ENCODE results near the gene CALCR. TPM values are rescaled to one million over a fixed set of nuclear protein-coding genes. Genes with fewer than 3 reads are reported as not detected.

The CALCR gene
- total and polyA plus RNA-seq, 2 of the 4 experiments (the other 2 are of a cell fraction): not detected

DNA sequence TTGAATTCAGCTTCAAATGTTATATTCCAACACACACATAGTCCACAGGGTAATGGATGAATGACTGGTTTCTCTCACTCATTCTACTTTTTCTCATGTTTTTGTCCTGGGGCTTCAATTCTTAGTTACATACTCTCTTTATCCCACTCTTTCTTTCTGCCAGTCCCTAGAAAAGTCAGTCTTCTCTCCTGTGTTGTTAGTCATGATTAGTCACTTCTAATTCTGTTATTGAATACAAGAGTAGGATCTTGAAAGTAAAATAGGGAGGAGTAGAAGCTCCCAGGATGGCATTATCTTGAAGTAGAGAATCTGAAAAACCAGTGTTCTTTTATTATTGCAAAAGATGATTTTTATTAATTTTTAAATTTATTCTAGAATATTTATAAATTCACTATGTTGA, 45.5 kb upstream of the CALCR start:
- no peak overlapping the region for H3K4ac ChIP-seq (ENCODE audit: low read depth, low read length)
- no peak overlapping the region for H3K14ac ChIP-seq (replicated peaks; ENCODE audit: low read depth, low read length)
- no peak overlapping the region for H2BK5ac ChIP-seq (ENCODE audit: low read depth, low read length, poor library complexity, severe bottlenecking)
- no peaks in the 10 kb centered on the region for H4K20me1 ChIP-seq (ENCODE audit: insufficient read depth, low read length)
- no peak overlapping the region for H3K18ac ChIP-seq (ENCODE audit: low read depth, low read length)
- no peaks in the 10 kb centered on the region for H3K36me3 ChIP-seq (ENCODE audit: control insufficient read depth, insufficient read depth, low read length)
- no peak overlapping the region for H2AK5ac ChIP-seq (ENCODE audit: low read depth, low read length)
- intact Hi-C loops (cut with micrococcal nuclease): loop anchor here (5.0 kb wide), 1 partner anchor 602 kb away; no protein-coding TSS in a partner anchor
- H3K9ac ChIP-seq (ENCODE audit: low read depth, low read length): no peak overlapping the region
- no peaks in the 10 kb centered on the region for H3K79me1 ChIP-seq (ENCODE audit: low read depth in 1 of 2, low read length in 2 of 2)
- H2BK15ac ChIP-seq (ENCODE audit: low read depth, low read length): no peak overlapping the region
- H3K9me3 ChIP-seq (ENCODE audit: control insufficient read depth, insufficient read depth, low read length): no peaks in the 10 kb centered on the region
- H2AFZ ChIP-seq (replicated peaks; ENCODE audit: low read length, poor library complexity): no peak overlapping the region
- no peak overlapping the region for H3K27ac ChIP-seq (ENCODE audit: insufficient read depth, low read length)
- no peak overlapping the region for H2BK120ac ChIP-seq (ENCODE audit: low read depth, low read length)
- DNase-seq (no peak), ATAC-seq (ENCODE audit: low read depth) (no peak)
- in situ Hi-C loops (cut with MboI; ENCODE audit: low sequenced_read_pairs): no loop called here
- ChIA-PET POLR2A (ENCODE audit: unreplicated experiment) (no interaction called here), CTCF (no interaction called here)
- H2BK20ac ChIP-seq (ENCODE audit: low read depth, low read length): no peak overlapping the region
- H3K23ac ChIP-seq (ENCODE audit: low read depth, low read length): no peak overlapping the region
- no peaks in the 10 kb centered on the region for H3K27me3 ChIP-seq (ENCODE audit: control insufficient read depth, insufficient read depth, low read length)
- H3K4me1 ChIP-seq (ENCODE audit: control insufficient read depth, insufficient read depth, low read length): no peaks in the 10 kb centered on the region
- no peak overlapping the region for H4K5ac ChIP-seq (ENCODE audit: low read depth, low read length)
- no peak overlapping the region for H3K56ac ChIP-seq (ENCODE audit: extremely low read depth, insufficient read depth, low read length)
- no peak overlapping the region for H3K4me2 ChIP-seq (ENCODE audit: low read depth, low read length)
- dilution Hi-C loops (cut with HindIII; ENCODE audit: low sequenced_read_pairs, unreplicated experiment): no loop called here
- H4K91ac ChIP-seq (ENCODE audit: insufficient read depth, low read depth, low read length): no peak overlapping the region
- no peaks in the 10 kb centered on the region for H3K9me1 ChIP-seq (ENCODE audit: insufficient read depth, low read length)
- no peak overlapping the region for H2AK9ac ChIP-seq (replicated peaks; ENCODE audit: low read depth, low read length, poor library complexity)
- TF ChIP-seq SMC3 (IDR thresholded peaks at IDR 0.05; ENCODE audit: low read depth, low read length) (no peak), MXI1 (IDR thresholded peaks at IDR 0.05; ENCODE audit: borderline replicate concordance, low read depth, low read length) (no peak), RCOR1 (IDR thresholded peaks at IDR 0.05; ENCODE audit: insufficient replicate concordance, low read length) (no peak), NFE2L2 (IDR thresholded peaks at IDR 0.05; ENCODE audit: low read depth, low read length) (no peak), RFX5 (IDR thresholded peaks at IDR 0.05; ENCODE audit: low read depth, low read length) (no peak), BHLHE40 (IDR thresholded peaks at IDR 0.05; ENCODE audit: low read depth, low read length) (no peak), POLR2A (IDR thresholded peaks at IDR 0.05; ENCODE audit: low read depth, low read length) (no peak), CHD1 (IDR thresholded peaks at IDR 0.05; ENCODE audit: low read depth, low read length) (no peak), MAFK (IDR thresholded peaks at IDR 0.05; ENCODE audit: low read depth, low read length) (no peak), CEBPB (IDR thresholded peaks at IDR 0.05; ENCODE audit: low read depth, low read length) (no peak)
- TF ChIP-seq, protein P1, sequence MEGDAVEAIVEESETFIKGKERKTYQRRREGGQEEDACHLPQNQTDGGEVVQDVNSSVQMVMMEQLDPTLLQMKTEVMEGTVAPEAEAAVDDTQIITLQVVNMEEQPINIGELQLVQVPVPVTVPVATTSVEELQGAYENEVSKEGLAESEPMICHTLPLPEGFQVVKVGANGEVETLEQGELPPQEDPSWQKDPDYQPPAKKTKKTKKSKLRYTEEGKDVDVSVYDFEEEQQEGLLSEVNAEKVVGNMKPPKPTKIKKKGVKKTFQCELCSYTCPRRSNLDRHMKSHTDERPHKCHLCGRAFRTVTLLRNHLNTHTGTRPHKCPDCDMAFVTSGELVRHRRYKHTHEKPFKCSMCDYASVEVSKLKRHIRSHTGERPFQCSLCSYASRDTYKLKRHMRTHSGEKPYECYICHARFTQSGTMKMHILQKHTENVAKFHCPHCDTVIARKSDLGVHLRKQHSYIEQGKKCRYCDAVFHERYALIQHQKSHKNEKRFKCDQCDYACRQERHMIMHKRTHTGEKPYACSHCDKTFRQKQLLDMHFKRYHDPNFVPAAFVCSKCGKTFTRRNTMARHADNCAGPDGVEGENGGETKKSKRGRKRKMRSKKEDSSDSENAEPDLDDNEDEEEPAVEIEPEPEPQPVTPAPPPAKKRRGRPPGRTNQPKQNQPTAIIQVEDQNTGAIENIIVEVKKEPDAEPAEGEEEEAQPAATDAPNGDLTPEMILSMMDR (conservative IDR thresholded peaks at IDR 0.05; ENCODE audit: low read depth, low read length): no peak
- H4K8ac ChIP-seq (ENCODE audit: low read depth in 2 of 2, low read length in 2 of 2): no peak overlapping the region
- no TSS peak for BruUV-seq (replicated peaks)
- H3K4me3 ChIP-seq (ENCODE audit: insufficient read depth, low read depth, low read length): no peak overlapping the region

Data from IMR-90 (cell line).